ENCODE measurements around the gene OPALIN.
A peak's percentile ranks its signal among the peaks of the same experiment; 100 is the strongest.

OPALIN gene

DNA sequence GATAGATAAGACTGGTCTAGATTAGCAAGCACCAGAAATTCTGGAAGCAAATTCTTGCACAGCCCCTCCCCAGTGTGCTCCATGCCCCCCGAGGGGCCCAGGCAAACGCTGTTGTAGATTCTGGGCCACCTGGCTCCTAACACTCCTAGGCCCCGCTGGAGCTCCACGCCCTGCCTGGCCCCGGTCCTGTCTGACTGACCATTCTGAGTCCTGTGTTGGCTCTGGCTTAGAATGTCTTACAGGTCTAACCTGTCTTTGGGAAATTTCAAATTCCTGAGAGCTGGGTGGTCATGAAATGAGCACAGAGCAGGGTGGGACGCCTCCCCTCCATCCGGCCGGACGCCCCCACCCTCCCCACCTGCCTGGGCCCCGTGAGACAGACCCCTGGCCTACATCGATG is 12.6 kb upstream of the OPALIN start:
- no peak for DNase-seq

DNA sequence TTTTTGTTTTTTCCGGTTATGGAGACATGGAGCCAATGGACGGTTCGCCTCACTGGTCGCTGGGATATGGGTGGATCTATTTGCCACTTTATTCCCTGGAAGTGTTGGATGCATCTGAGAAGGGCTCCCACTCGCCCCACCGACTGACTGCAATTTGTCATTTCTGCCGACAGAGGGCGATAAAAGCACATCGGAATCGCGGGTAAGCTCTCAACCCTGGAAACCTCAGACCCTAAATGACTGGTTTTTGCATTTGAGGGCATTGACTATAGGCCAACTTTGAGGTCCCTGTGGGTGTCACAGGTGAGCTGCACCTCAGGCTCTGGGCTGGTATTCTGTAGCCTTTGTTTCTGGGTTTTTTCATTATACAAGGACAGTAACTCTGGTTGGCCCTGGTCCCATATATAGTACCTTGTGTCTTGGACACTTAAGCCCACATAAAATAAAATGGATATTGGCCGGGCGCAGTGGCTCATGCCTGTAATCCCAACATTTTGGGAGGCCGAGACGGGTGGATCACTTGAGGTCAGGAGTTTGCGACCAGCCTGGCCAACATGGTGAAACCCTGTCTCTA is 11.9 kb upstream of the OPALIN start:
- DNase-seq = peak; percentile 42

DNA sequence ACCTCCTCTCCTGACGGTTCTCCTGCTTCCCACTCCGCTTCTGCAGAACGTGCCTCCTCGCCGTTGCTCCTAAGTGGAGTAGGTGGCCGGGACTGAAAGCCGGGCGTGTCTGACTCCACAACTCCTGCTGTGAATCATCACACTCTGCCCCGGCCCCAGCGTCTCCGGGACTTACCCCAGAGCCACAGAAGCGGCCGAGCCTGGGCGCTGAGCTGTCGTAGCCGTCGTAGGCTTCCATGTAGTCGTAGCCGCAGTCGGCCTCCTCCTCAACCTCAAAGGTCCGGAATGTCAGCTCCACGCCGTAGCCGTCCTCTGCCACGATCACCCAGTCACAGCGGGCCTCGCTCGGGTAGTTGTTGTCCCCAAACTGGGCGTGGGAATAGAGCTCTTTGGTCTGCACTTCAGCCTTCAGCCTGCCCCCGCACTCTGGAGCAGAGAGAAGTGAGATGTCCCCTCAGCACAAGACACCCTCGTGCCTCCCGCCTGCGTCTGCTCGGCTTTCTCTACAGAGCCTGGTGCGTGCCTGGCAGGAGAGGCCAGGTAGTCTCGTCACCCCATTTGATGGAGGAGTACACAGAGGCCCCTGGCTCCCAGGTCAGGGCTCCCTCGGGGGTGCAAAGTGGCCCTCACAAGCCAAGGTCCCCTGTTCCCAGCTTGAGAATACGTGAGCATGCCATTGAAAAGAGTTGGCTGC is 11.2 kb upstream of the OPALIN start:
- no peak for DNase-seq

DNA sequence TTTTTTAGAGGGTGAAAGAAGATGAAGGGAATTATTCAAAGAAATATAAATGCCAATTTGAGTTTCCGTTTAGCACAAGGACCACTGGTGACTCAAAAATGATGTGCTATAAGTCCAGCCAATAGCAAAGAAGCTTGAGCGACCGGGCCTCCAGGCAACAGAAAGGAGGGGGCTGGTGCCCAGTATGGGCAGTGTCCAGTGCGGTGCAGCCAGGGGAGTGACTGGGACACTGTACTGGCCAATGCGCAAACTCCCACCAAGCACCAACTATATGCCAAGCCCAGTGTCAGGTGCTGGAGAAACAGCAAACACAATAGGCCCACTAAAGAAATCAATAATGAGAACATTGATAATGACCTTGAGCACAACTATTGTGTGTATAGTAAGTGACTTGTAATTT is 10.2 kb upstream of the OPALIN start:
- no peak for DNase-seq

DNA sequence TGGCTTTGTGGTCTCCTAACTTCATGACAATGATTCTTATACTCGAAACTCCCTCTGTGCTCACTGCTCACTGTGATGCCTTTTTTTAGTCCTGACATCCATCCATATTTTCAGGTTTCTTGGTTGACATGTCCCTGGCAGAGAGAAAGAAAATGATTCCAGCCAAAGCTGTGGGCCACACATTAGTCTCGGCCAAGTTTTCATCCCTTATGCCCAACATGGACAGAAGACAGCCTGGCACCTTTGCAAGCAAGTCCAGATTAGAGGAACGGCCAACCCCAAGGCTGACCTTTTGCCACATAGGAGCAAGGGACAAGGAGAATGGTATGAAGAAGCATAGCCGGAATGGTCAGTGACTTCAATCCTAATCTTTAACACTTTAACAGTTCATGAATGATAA is 8.7 kb upstream of the OPALIN start:
- DNase-seq = no peak

DNA sequence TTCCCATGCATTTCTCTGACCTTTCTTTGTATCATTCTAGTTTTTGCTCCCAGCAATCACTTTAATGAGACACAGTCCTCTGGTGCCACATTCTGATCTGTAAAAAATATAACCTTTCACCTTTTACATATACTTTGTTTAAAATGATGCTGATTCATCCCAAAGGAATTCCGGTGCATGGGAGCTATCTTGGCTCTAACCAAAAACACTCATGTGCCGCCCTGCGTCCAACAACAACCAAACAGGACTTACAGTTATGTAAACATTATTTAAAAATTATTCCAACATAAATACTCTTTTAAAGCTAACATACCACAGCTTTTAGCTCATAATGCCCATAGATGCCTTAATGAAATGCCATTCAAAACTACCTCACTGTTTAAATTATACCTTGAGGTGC is 7.7 kb upstream of the OPALIN start:
- no peak for DNase-seq

DNA sequence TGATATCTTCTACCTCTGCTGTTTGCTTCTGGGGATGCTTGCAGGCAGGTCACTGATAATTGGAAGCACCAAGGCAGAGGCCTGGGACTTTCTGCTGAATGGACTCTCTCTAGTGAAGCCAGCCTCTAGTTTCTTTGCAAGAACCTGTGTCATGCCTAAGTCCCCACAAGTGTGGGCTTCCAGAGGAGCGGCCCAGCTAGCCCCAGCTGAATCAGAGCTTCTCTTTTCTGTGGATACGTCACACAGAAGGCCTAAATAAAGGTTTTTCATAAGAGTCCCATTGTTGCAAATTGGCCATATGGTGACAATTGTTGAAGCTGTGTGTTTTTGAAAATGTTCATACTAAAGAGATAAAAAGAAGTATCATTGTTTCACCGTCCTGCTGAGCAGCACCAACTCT is 6.8 kb upstream of the OPALIN start:
- no peak for DNase-seq

DNA sequence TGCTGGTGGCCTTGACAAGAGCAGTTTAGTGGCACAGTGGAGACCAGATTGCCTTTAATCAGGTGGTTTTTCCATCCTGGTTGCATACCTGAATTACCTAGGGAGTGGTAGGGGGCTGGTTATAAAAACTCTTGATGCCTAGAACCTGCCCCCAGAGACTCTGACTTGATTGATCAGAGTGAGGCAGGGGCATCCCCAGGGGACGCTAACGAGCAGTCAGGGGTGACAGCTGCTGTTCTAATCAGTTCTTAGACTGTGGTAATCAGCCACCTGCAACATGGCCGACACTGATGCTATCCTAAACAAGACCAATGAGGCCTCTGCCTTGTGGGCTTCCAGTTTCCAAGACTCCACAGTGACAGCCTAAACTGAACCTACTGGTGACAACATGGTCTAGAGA is 2.0 kb upstream of the OPALIN start:
- no peak for DNase-seq

DNA sequence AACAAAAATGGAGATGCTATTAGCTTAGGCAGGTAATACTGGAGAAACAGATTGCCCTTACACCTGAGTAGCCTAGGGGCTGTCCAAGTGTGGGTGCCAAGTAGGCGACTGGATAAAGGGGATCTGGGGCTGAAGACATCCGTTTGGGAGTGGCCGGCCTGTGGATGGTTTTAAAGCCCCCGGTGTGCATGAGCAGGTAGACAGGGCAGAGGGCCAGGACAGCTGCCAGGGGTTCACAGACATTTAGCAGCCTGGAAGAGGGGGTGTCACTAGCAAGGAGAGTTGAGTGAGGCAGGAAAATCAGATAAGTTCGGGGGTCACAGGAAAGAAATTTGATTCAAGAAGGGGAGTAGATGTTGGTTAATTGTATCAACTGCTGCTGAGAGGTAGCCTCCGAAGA is 1.5 kb upstream of the OPALIN start:
- no peak for DNase-seq

DNA sequence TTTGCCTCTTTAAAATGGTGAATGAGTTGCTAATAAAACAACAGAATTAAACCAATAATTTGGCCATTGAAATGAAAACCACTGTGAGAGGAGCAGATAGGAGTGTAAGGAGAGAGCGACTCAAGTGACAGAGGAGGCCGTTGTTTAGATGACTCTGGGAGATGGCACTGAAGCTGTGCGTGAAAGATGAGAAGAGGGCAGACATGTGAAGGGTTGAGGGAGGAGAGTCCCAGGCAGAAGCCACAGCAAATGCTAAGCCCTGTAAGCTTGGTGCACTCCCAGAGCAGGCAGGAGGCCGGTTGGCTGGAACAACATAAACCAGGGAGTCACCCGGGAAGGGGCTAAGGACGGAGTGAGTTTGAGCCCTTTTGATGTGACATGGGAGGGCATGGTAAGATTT is 814 bp upstream of the OPALIN start:
- DNase-seq = no peak

DNA sequence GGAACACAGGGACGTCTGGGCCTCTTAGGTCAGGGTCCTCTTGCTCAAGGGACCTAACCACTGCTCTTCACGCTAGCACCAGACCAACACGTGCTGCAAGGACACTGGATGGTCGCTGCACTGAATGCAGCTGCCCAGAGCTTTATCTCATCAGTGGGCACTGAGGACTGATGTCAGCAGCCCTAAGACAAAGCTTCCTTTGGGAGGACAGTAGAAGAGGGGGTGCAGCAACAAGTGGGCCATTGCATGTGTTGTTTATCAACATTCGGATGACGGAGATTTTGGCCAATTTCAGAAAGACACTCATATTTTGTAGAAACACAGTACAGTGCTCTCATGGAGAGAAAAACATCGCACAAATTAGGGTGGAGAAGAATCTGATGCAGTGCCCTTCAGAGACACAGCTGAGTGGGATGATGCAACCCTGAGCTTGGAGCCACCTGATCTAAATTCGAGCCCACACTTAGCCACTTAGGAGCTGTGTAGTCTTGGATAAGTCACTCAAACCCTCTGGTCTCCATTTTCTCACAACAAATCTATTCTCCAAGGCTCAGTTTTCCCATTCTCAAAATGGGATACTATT is 1.7 kb downstream of the OPALIN start:
- DNase-seq = no peak

DNA sequence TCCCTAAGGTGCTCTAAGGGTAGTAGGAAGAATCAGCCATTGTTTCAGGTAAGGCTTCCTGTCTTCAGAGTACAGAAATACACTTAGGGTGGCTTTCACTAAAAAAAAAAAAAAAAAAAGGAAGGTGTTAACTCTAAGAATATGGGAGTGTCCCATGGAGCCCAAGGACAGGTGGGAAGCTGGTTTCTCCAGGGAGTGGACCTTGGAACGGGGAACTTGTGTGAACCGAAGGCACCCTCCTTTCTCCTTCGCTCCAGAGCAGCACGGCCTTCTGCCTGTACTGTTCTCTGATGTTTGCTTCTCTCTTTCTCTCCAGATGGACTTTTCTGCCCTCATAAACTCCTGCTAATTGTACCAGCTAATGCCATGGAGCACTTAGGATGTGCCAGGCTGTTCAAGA is 6.2 kb downstream of the OPALIN start:
- DNase-seq = no peak

DNA sequence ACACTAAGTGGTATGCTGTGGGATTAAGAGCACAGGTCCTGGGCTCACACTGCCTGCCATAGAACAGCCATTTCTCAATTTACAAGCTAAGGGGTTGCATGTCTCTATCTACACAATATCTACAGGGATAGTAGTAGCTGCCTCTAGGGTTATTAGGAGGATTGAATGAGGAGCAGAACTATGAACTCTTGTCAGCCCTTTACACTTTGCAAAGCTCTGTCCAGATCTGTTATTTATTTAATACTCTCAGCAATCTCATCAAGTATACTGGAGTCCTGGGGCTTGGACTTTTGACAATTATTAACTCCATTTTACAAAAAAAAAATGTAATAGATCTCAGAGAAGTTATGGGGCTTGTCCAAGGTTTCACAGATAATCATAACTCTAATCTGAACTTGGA is 6.8 kb downstream of the OPALIN start:
- DNase-seq = no peak

DNA sequence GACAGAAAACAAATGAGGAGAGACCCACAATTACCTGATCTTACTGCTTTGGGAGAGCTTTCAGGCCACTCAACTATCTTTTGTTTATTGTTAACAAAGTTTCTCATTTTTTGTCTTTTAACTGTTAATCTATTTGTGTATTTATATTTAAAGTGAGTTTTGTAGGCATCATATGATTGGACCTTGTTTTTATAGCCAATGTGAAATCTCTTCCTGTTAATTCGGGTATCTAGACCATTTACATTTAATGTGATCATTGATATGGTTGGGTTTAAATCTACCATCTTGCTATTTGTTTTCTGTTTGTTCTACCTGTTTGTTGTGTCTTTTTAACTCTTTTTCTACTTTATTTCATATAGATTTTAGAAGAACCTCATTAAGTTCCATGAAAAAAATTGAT is 12.5 kb downstream of the OPALIN start:
- no peak for DNase-seq

DNA sequence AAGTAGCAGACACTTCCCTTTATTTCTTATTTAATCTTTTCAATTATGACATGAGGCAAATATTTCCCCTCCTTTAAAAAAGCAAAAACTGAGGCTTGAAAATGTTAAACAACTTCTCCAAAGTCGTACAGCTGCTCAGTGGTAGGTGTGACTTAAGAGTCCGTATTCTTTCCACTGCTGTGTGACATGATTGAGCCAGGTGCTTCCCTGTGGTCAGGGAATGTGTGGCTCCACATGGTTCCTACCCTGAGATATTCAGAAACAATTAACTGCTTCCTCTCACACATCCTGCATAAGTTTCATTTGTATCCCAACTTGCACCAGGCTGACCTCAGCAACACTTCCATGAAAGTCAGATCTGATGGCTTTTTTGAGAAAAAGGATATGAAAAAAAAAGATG is 13.6 kb downstream of the OPALIN start:
- no peak for DNase-seq

DNA sequence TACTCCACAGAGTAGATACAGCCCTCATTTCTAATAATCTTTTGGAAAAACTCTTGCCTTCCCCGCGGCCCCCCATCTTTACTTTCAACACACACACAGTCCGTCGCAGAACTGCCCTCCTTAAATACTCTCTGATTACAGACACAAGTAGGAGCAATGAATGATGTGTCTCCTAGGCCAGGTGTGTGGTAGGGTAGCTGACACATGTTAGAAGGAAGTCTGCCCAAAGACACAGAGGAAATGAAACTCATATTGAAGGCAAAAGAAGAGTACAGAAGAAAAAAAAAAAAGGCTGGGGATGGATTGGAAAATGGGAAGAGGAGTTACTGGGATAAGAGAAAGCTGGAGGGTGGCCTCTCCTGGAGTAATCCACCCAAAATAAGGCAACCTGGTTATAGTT is 14.6 kb downstream of the OPALIN start:
- DNase-seq = no peak

DNA sequence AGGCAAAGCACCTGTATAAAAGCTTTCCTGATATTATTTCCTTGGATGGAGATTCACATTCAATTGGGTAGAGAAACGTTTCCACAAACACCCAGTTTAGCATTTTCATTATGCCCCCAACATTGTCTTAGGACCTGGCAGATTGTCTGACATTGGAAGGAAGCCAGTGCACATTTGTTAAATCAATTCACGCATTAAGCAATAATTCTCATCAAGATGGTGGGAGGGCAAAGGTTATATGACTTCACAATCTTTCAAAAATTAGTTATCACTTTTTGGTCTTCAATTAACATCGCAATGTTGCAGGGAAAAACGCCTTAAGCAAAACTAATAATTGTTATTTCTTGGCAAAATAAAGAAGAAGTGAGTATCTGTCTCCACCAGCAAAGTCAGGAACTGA is 16.4 kb downstream of the OPALIN start:
- no peak for DNase-seq

DNA sequence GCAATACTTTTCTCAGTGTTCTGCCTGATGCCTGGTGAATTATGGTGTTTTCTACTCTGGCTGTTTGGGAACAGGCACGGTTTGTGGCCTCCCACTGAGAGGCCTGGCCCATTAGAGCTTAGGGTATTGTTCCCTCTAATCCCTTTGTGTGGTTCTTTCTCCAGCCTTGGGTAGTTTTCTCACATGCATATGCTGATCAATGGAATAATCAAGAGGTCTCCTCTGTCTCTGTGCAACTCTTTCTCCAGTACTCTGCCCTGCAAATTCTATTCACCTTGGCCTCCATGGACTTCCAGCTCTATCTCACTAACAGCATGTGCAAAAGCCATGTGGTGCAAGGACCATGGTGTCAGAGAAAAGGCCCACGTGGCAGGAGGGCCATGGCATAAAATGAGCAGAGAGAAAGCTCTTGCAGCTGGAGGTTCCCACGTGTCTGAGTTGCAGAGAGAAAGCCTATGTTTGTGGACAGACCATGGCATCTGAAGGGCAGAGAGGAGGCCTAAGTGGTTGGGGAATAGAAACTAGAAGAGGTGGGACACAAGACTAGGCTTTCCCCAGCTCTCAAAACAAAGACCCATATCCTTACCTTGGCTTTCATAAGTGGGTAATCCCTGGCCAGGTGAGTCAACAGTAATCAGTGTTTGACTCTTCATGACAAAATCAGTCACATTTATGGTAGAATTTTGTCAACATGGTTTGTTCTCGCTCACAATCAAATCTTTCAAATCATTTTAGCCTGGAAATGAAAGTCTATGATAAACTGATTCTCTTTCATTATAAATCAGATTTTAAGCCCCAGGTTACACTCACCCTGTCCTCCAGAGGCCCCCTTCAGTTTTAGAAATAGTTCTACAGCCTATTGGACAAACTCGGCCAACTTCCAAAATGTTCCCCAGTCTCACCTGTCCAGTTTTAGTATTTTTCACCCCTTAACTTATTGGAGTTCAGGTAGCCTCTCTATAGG is 17.3 kb downstream of the OPALIN start:
- DNase-seq = no peak

DNA sequence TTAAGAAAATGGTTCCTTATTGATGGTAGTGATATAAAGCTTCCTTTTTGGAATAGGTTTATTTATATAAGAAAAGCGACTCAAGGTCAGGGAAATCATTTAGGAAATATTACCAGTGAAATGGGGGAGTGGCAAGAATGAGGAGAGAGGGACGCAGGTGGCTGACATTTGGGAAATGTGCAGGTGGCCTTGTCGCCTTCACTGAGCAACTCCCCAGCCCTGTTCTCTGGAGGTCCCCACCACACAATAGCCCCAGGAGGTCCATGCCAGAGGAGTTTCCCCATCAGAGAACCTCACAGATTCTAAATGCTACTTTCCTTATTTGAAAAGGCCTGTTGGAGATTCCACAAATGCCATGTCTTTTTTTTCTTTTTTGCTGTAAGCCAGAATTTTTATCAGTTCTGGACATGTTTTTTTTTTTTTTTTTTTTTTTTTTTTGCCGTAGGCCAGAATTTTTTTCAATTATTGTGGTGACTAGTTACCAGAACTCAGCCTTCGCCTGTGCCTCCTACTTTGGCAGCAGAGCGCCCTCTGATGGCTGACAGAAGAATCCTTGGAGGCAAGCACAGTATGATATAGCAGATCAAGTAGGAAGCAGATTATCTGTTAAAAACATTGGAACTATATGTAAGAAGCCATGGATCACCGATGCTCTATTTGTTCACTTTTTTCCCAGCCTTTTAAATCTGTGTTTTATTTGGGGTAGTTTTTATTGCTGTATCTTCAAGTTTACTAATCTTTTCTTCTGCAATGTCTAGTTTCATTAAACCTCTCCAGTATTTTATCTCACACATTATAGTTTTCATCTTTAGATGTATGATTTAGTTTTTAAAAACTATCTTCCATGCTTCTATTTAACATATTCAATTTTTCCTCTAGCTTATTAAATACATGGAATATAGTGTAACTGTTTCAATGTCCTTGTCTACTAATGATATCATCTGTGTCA is 18.6 kb downstream of the OPALIN start:
- DNase-seq = peak; percentile 40

DNA sequence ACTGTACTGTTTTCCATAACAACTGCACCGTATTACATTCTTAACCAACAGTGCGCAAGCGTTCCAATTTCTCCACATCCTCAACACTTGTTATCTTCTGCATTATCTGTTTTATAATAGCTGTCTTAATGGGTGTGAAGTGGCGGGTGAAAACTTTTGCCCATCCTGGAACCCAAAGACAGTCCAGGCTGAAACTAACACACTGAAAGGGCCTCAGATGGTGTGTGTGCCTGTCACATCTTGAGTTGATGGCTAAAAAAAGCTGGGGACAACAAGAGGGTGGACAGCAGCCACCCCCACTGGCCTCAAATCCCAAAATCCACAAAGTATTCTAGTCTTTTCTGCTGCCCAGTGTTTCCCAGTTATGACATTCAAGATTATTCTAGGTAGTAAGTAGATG is 19.4 kb downstream of the OPALIN start:
- no peak for DNase-seq

DNA sequence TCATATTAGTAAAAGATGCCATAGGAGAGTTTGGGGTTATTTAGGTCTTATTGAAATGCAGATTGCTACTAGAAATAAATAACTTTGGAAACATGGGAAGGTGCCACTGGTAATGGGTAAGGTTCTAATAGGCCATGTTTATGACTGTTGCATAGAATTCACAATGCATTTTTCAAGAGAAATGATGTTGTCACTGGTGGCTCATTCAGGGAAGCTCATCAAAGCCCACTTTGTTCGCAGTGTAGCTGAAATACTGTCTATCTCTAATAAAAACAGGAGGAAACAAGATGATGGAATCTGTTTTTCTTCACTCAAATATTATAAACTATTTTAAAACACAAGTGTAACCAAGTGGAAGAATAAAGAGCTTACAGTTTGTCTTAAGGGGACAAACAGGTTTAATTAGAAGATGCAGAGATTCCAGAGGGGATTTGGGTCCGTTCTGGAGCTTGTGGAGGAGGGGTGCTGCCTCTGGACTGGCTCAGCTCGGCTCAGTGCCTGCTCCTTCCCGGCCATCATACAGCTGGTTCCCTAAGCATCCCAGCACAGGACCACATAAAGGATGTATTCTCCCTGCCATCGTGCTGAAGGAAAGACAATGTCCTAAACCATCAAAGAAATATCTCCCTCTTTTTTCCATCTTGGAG is 20.4 kb downstream of the OPALIN start:
- no peak for DNase-seq

DNA sequence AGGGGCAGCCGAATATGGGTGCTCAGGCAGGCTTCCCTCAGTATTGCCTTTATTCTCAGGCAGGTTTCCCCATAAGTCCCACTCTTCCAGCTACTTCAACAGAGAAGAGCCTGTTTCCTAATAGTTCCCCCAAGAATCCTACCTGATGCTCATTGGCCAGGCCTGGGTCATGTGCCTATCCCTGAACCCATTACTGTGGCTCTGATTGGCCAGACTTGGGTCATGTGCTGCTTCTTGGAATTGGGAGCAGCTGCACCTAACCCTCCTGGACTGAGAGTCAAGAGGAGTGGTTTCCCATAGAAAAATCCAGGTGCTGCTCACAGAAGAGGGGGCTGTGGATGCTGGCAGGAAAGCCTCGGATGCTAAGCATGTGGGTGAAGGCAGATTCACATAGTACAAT is 21.7 kb downstream of the OPALIN start:
- DNase-seq = no peak
